GM10266 (cell line): ENCODE results near the gene GLRX5.

ENCODE experiments used
- DNase-seq: peaks from one replicate; pipeline ENCODE4 v3.0.0; 2012; ENCODE audit errors: extremely low spot score
- TF ChIP-seq, protein P1 (sequence below): IDR thresholded peaks from 2 replicates; pipeline ENCODE4 v1.5.1; 2012; ENCODE audit warnings: mild to moderate bottlenecking, low read depth; ENCODE audit not compliant: control insufficient read depth, insufficient read depth; ENCODE audit errors: missing control alignments

The GLRX5 gene

DNA sequence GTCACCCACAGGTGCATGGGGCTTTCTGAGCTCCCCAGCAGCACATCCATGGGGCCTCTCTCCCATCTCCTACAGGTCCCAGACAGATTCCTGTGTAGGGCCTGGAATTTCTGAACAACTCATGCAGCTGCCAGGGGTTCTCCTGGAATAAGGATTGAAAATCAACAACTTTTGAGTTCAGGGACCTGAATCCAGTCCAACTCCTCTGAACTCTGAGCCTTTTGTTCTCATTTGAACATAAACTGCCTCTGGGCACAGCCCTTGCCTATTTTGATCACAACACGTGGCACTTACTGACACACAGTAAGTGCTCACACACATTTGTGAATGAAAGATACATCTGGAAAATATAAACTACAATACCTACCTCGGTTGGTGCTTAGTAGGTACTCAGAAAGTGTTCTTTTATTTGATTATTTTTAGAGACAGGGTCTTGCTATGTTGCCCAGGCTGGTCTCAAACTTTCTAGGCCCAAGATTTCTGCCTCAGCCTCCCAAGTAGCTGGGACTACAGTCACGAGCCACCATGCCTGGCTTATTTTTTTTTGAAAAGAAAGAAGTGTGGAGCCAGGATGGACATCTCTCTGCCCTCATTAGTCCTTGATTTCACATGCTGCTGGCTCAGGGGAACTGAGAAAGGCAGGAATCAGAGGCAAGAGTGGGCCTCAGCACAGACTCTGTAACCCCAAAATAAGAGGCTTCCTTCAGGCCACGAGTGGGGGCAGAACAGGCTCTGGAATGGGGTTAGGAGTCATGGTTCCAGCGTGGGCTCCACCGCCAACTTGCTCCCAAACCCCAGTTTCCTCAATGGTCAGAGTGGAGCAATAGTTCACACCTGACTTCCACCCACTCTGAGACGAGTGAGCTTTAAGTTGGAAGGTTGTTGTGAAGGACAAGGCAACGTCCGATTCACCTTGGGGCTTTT, 45.4 kb upstream of the GLRX5 start:
- TF ChIP-seq, protein P1, sequence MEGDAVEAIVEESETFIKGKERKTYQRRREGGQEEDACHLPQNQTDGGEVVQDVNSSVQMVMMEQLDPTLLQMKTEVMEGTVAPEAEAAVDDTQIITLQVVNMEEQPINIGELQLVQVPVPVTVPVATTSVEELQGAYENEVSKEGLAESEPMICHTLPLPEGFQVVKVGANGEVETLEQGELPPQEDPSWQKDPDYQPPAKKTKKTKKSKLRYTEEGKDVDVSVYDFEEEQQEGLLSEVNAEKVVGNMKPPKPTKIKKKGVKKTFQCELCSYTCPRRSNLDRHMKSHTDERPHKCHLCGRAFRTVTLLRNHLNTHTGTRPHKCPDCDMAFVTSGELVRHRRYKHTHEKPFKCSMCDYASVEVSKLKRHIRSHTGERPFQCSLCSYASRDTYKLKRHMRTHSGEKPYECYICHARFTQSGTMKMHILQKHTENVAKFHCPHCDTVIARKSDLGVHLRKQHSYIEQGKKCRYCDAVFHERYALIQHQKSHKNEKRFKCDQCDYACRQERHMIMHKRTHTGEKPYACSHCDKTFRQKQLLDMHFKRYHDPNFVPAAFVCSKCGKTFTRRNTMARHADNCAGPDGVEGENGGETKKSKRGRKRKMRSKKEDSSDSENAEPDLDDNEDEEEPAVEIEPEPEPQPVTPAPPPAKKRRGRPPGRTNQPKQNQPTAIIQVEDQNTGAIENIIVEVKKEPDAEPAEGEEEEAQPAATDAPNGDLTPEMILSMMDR = no peak
- no peak for DNase-seq

DNA sequence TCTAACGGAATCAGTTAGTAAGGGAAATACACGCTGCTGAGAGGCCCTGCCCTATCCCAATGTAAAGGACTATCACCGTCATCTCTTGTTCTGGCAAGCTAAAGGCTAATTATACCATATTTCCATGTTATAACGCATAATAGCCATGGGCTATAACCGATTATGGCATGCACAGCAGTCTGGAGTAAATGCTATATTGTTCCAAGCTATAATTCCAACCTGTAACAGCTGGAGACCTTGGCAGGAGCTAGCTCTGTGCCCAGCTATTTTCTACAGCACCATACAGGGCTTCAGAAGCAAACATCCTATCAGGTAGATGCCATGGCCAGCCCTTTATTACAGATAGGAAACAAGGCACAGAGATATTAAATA, 44.7 kb upstream of the GLRX5 start:
- TF ChIP-seq, protein P1 = no peak

DNA sequence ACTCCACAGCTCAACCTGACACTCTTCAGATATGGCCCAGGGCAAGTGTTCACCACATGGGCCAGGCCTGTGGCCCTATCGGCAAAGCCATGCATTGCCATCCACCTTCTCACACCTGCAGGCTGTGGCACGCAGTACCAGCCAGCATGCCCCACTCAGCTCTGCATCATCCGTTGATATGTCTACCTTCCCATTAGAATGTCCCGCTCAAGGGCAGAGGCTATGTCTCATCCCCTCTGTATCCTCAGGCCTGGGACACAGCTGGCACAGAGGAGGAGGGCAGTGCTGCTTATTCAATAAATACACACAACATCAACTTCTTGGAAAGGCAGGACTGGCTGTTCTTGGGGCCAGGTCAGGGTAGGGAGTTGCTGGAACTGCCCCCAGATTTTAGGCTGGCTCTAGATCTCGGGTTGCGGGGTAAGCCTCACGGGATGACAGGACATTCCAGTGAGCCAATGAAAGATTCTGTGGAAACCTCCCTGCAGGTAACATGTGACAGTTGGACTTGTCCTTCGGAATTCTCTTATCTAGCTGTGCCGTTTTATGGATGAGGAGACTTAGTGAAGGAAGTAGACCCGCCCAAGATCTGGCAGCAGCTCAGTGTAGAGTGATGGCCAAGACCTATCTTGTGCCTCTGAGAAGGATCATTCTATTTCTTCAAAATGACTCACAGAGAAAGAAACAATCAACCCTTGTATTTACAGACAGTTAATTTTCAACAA, 44.0 kb upstream of the GLRX5 start:
- TF ChIP-seq, protein P1 = no peak
- DNase-seq = no peak

More for the DNA sequence above, 44.7 kb upstream of the GLRX5 start:
- DNase-seq = no peak

DNA sequence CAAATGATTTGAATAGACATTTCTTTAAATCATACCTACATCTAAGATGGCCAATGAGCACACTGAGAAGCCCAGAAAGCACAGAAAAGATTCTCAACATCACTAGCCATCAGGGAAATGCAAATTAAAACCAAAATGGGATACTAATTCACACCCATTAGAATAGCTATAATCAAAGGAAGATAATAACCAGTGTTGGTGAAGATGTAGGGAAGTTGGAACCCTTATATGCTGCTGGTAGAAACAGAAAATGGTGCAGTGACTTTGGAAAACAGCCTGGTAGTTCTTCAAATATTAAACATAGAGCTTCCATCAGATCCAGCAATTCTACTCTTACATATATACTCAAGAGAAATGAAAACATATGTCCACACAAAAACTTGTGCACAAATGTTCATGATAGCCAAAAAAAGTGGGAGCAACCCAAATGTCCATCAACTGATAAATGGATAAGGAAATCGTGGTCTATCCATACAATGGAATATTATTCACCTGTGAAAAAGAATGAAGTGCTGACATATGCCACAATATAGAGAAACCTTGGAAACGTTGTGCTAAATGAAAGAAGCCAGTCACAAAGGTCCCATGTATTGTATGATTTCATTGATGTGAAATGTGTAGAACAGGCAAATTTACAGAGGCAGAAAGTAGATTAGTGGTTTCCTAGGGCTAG, 42.8 kb upstream of the GLRX5 start:
- no peak for DNase-seq
- TF ChIP-seq, protein P1 = no peak

DNA sequence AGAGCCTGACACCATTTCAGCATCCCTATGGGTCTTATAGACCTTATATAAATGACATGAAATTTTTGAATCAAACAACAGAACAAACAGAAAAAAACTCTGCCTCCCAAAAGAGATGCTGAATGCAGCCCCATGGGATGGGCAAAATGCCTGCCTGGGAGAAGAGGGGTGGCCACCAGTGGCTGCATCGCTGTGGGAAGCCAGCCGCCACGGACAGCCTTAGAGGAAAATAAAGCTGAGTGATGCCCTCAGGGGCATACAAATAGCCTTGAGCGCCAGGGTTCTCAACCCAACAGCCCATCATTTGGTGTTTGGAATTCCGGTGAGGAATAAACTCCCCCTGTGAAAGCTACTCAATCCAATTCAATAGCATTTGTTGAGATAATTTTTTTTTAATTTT, 41.3 kb upstream of the GLRX5 start:
- TF ChIP-seq, protein P1 = no peak
- DNase-seq = no peak

DNA sequence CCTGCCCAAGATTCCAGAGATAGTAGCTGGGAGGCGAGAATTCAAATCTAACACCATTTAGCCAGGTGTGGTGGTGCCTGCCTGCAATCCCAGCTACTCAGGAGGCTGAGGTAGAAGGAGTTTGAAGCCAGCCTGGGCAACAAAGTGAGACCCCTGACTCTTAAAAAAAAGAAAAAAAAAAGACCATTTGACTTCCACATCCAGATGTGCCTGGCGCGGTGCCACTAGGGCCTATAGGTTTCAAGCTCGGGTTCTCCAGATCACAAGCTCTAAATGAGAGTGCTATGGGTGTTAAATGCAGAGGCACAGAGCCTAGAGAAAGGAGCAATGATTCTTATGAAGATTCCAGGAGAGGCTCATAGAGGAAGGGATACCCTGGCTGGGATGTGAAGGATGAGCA, 40.9 kb upstream of the GLRX5 start:
- no peak for DNase-seq
- TF ChIP-seq, protein P1 = no peak
